Parathyroid adenoma (tissue), 2 donors: ENCODE measurements around the gene PVALEF.

Source experiments
- H2AFZ ChIP-seq: fragments of 300-600 bp; sonication (generic); one replicate; pipeline ENCODE4 v1.7.0; 2017; ENCODE audit warnings: antibody characterized with exemption, mild to moderate bottlenecking
- H3K27ac ChIP-seq: fragments of 300-600 bp; sonication (generic); one replicate; pipeline ENCODE4 v1.7.0; 2017
- H3K27me3 ChIP-seq: fragments of 300-600 bp; sonication (generic); one replicate; pipeline ENCODE4 v1.7.0; 2017; ENCODE audit warnings: low read length; ENCODE audit not compliant: control insufficient read depth, insufficient read depth
- H3K36me3 ChIP-seq: fragments of 300-600 bp; sonication (generic); one replicate; pipeline ENCODE4 v1.7.0; 2017; ENCODE audit warnings: low read length; ENCODE audit not compliant: control insufficient read depth, insufficient read depth
- H3K4me1 ChIP-seq: fragments of 300-600 bp; sonication (generic); one replicate; pipeline ENCODE4 v1.7.0; 2017; ENCODE audit warnings: control low read depth
- H3K4me2 ChIP-seq: fragments of 300-600 bp; sonication (generic); one replicate; pipeline ENCODE4 v1.7.0; 2017; ENCODE audit warnings: low read length
- H3K4me3 ChIP-seq: fragments of 300-600 bp; sonication (generic); one replicate; pipeline ENCODE4 v1.7.0; 2017; ENCODE audit warnings: low read depth, low read length
- H3K79me2 ChIP-seq: fragments of 300-600 bp; sonication (generic); one replicate; pipeline ENCODE4 v1.7.0; 2017; ENCODE audit warnings: control low read depth
- H3K9ac ChIP-seq: fragments of 300-600 bp; sonication (generic); one replicate; pipeline ENCODE4 v1.7.0; 2017; ENCODE audit warnings: mild to moderate bottlenecking
- H3K9me3 ChIP-seq: fragments of 300-600 bp; sonication (generic); one replicate; pipeline ENCODE4 v1.7.0; 2017; ENCODE audit warnings: low read length; ENCODE audit not compliant: control insufficient read depth
- TF ChIP-seq, protein P1 (sequence below): fragments of 300-600 bp; sonication (generic); IDR thresholded peaks from one replicate; pipeline ENCODE4 v1.7.0; 2017; ENCODE audit warnings: antibody characterized with exemption, mild to moderate bottlenecking
- donor health status: primary hyperparathyroidism.

Gene PVALEF

DNA sequence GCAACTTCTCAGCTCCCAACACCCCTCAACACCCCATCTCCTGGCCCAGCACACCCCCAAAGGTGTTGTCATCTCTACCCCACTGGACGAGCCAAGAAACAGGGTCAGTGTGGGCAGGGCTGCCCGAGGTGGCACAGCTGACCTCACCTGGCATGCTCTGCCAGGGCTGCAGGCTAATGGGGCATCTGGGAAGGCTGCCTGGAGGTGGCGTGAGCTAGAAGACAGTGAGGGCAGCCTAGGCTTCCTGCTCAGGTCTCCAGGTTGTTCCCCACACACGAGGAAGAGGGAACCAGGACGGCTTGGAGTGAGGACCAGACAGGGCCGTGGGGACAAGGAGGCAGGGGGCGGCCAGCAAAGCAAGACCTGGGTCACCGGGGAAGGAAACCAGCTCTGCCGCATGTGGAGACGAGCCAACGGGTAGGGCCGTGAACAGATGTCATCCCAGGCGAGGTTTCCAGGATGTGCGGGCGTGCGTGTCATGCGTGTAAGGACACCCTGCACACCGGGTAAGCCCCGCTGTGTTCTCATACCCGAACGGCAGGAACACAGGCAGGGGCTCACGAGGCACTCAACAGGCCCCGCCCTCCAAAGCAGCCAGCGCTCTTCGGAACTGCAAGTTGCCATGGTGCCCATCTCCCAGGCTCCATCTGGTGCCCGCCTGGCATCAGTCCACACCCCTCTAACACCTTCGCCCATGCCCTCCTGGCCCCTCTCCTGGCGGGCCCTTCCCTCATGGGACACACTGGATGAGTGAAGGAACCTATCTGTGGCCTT lies 29.6 kb upstream of the PVALEF start:
- Histone ChIP-seq H3K9ac (no peak overlapping the region), H3K27ac (no peak overlapping the region)
- TF ChIP-seq, protein P1, sequence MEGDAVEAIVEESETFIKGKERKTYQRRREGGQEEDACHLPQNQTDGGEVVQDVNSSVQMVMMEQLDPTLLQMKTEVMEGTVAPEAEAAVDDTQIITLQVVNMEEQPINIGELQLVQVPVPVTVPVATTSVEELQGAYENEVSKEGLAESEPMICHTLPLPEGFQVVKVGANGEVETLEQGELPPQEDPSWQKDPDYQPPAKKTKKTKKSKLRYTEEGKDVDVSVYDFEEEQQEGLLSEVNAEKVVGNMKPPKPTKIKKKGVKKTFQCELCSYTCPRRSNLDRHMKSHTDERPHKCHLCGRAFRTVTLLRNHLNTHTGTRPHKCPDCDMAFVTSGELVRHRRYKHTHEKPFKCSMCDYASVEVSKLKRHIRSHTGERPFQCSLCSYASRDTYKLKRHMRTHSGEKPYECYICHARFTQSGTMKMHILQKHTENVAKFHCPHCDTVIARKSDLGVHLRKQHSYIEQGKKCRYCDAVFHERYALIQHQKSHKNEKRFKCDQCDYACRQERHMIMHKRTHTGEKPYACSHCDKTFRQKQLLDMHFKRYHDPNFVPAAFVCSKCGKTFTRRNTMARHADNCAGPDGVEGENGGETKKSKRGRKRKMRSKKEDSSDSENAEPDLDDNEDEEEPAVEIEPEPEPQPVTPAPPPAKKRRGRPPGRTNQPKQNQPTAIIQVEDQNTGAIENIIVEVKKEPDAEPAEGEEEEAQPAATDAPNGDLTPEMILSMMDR, result no peak

DNA sequence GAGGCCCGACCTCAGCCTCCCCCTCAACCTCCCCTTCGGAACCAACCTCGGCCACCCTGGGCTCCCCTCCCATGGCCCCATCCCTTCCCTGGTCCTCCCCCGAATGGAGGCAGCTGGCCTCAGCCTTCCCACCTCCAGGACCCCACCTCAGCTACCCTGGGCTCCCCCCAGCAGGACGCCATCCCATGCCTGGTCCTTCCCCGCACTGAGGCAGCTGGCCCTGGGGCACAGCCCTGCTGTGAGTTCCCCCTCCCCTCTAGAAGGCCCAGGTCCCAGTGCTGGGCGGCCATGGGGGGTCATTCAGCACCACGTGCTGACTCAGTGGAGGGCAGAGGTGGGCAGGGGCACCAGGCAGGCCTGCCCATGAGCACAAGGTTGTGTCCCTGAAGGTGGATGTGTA lies 28.9 kb upstream of the PVALEF start:
- H3K9me3 ChIP-seq, result no peaks in the 10 kb centered on the region
- no peak overlapping the region for H3K27ac ChIP-seq
- no peaks in the 10 kb centered on the region for H3K36me3 ChIP-seq
- no peaks in the 10 kb centered on the region for H3K4me1 ChIP-seq
- H3K4me2 ChIP-seq, result no peak overlapping the region
- no peaks in the 10 kb centered on the region for H3K27me3 ChIP-seq
- TF ChIP-seq, protein P1, result no peak
- H3K79me2 ChIP-seq, result peaks cover 25% of the 10 kb centered on the region
- H2AFZ ChIP-seq, result no peak overlapping the region
- no peak overlapping the region for H3K4me3 ChIP-seq
- no peak overlapping the region for H3K9ac ChIP-seq

More for the DNA sequence above, 29.6 kb upstream of the PVALEF start:
- Histone ChIP-seq H3K4me2 (no peak overlapping the region), H3K9me3 (no peaks in the 10 kb centered on the region), H3K36me3 (no peaks in the 10 kb centered on the region), H3K79me2 (peaks cover 25% of the 10 kb centered on the region), H3K4me1 (no peaks in the 10 kb centered on the region), H2AFZ (no peak overlapping the region), H3K27me3 (no peaks in the 10 kb centered on the region), H3K4me3 (no peak overlapping the region)

DNA sequence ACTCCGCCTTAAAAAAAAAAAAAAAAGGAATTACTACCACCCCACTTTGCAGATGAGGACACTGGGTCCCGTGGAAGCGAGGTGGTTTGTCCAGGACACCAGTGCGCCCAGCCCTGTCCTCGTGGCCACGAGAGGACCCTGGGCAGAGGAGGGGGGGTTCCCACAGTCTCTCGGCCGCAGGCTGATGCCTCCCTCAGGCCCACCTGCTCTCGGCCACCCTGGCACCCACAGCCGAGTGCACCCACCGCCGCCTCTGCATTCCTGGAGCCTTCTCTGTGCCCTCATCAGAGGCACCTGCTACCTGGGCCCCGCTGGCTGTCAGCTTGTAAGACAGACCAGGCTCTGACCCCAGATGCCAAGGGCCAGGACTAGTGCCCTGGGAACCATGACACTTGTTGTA lies 28.1 kb upstream of the PVALEF start:
- H3K9me3 ChIP-seq, result no peaks in the 10 kb centered on the region
- TF ChIP-seq, protein P1, result no peak

DNA sequence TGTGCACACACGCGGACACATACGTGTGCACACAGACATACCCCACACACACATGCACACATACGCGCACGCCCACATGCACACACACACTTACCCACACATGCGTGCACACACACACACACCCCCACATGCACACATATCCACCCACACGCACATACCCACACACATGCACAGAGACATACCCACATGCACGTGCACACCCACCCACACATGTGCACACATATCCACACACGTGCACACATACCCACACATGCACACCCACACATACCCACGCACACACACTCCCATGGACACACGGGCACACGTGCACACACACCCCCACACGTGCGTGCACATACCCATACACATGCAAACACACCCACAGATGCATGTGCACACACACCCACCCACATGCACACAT lies 27.2 kb upstream of the PVALEF start:
- Histone ChIP-seq H2AFZ (no peak overlapping the region), H3K27me3 (no peaks in the 10 kb centered on the region), H3K4me3 (no peak overlapping the region), H3K4me1 (no peaks in the 10 kb centered on the region), H3K4me2 (no peak overlapping the region), H3K9ac (no peak overlapping the region), H3K27ac (no peak overlapping the region), H3K36me3 (no peaks in the 10 kb centered on the region), H3K79me2 (peaks cover 22% of the 10 kb centered on the region), H3K9me3 (no peaks in the 10 kb centered on the region)
- TF ChIP-seq, protein P1, result no peak

More for the DNA sequence above, 28.1 kb upstream of the PVALEF start:
- Histone ChIP-seq H3K36me3 (no peaks in the 10 kb centered on the region), H3K27ac (no peak overlapping the region), H3K4me3 (no peak overlapping the region), H3K9ac (no peak overlapping the region), H3K4me2 (no peak overlapping the region), H3K4me1 (no peaks in the 10 kb centered on the region), H2AFZ (no peak overlapping the region), H3K27me3 (no peaks in the 10 kb centered on the region), H3K79me2 (peaks cover 25% of the 10 kb centered on the region)

DNA sequence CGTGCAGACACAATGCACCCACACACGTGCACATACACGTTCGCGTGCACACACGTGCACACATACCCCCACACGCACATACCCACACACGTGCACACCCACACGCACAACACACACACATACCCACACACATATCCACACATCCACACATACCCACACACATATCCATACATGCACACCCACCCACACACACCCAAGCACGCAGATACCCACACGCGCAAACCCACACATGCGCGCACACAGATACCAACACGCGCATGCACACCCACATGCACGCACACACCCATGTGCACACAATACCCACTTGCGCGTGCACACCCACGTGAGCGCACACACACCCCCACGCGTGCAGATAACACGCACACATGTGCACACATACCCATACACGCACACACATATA lies 26.8 kb upstream of the PVALEF start:
- no peaks in the 10 kb centered on the region for H3K4me1 ChIP-seq
- no peaks in the 10 kb centered on the region for H3K36me3 ChIP-seq

More for the DNA sequence above, 26.8 kb upstream of the PVALEF start:
- Histone ChIP-seq H3K79me2 (peaks cover 22% of the 10 kb centered on the region), H3K9ac (no peak overlapping the region), H3K4me3 (no peak overlapping the region), H2AFZ (no peak overlapping the region), H3K27me3 (no peaks in the 10 kb centered on the region), H3K9me3 (no peaks in the 10 kb centered on the region), H3K27ac (no peak overlapping the region), H3K4me2 (no peak overlapping the region)
- TF ChIP-seq, protein P1, result no peak
